ENCODE results near the gene NFKBIL1. TPM values are rescaled to one million over a fixed set of nuclear protein-coding genes. Genes with fewer than 3 reads are reported as not detected.
"Not testable (repeated sequence)": the region's sequence is repeated elsewhere in the genome, so short reads cannot be mapped to it uniquely, and the experiment has no call there.

Gene NFKBIL1
- total RNA-seq, 1 donor from 2014 or later, result 28.7 TPM

GRCh38 chr6:31586599-31587281 lies 39.3 kb downstream of the NFKBIL1 start:
- Mint-ChIP-seq H3K27me3 (peaks cover 28% of the 10 kb centered on the region), H3K27ac (no peak overlapping the region), H3K36me3 (ENCODE audit: insufficient read depth) (no peaks in the 10 kb centered on the region), H3K4me3 (ENCODE audit: low read depth) (no peak overlapping the region), H3K9me3 (ENCODE audit: low read depth) (no peaks in the 10 kb centered on the region), H3K4me1 (ENCODE audit: low read depth) (peaks cover 2% of the 10 kb centered on the region)
- TF ChIP-seq CTCF (IDR thresholded peaks at IDR 0.05; ENCODE audit: unreplicated experiment), result no peak
- DNase-seq (ENCODE audit: low spot score, unreplicated experiment), result no peak

DNA sequence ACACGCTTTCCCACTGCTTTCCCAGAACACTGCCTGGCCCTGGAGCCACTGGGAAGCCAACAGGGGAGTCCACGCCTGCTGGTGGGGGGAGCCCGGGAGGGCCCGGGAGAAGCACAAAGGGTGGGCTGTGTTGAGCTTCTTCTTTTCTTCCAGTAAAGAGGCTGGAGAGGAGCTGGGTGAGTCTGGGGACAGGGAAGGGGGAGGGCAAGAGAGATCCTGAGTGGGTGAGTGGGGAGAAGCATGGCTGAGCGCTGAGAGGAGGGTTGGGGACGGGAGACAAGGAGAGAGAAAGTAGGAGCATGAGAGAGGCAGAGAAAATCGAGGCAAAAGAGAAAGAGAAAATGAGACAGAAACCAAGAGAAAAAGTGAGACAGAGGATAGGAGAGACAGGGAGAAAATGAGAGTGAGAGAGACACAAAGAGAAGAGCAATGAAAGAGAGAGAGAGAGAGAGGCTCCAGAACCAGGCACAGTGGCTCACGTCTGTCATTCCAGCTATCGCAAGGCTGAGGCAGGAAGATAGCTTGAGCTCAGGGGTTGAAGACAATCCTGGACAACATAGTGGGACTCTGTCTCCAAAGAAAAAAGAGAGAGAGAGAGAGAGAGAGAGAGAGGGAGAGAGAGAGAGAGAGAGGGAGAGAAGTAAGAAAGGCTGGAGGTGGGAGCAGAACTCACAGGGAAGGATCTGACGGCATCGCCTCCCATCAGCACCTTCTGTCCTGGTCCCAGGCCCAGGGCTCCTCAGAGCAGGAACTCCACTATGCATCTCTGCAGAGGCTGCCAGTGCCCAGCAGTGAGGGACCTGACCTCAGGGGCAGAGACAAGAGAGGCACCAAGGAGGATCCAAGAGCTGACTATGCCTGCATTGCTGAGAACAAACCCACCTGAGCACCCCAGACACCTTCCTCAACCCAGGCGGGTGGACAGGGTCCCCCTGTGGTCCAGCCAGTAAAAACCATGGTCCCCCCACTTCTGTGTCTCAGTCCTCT lies 40.7 kb downstream of the NFKBIL1 start:
- Mint-ChIP-seq H3K4me1 (ENCODE audit: low read depth) (no peaks in the 10 kb centered on the region), H3K36me3 (ENCODE audit: insufficient read depth) (no peaks in the 10 kb centered on the region), H3K27ac (no peak overlapping the region), H3K9me3 (ENCODE audit: low read depth) (no peaks in the 10 kb centered on the region), H3K27me3 (peaks cover 18% of the 10 kb centered on the region), H3K4me3 (ENCODE audit: low read depth) (no peak overlapping the region)
- DNase-seq (ENCODE audit: low spot score, unreplicated experiment), result no peak
- TF ChIP-seq CTCF (IDR thresholded peaks at IDR 0.05; ENCODE audit: unreplicated experiment), result no peak

GRCh38 chr6:31588871-31589650 lies 41.7 kb downstream of the NFKBIL1 start:
- Mint-ChIP-seq H3K9me3 (ENCODE audit: low read depth) (no peaks in the 10 kb centered on the region), H3K27me3 (peaks cover 18% of the 10 kb centered on the region), H3K4me1 (ENCODE audit: low read depth) (no peaks in the 10 kb centered on the region), H3K27ac (no peak overlapping the region), H3K4me3 (ENCODE audit: low read depth) (no peak overlapping the region), H3K36me3 (ENCODE audit: insufficient read depth) (no peaks in the 10 kb centered on the region)
- no peak for TF ChIP-seq CTCF (IDR thresholded peaks at IDR 0.05; ENCODE audit: unreplicated experiment)
- no peak for DNase-seq (ENCODE audit: low spot score, unreplicated experiment)

DNA sequence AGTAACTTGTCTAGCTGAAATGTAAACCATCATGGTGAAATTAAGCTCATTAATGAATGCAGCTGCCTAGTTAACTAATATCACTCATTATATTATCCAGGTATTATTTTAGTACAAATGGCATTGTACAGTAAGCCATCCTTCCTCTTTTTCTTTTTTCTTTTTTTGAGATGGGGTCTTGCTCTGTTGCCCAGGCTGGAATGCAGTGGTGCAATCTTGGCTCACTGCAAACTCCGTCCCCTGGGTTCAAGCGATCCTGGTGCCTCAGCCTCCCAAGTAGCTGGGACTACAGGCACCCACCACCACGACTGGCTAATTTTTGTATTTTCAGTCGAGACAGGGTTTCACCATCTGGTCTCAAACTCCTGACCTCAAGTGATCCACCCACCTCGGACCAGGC lies 43.3 kb downstream of the NFKBIL1 start:
- not testable (repeated sequence) for H3K9me3 Mint-ChIP-seq (ENCODE audit: low read depth); H3K36me3 Mint-ChIP-seq (ENCODE audit: insufficient read depth); H3K27ac Mint-ChIP-seq; H3K4me1 Mint-ChIP-seq (ENCODE audit: low read depth); DNase-seq (ENCODE audit: low spot score, unreplicated experiment); H3K4me3 Mint-ChIP-seq (ENCODE audit: low read depth)
- peaks cover 16% of the 10 kb centered on the region for H3K27me3 Mint-ChIP-seq

DNA sequence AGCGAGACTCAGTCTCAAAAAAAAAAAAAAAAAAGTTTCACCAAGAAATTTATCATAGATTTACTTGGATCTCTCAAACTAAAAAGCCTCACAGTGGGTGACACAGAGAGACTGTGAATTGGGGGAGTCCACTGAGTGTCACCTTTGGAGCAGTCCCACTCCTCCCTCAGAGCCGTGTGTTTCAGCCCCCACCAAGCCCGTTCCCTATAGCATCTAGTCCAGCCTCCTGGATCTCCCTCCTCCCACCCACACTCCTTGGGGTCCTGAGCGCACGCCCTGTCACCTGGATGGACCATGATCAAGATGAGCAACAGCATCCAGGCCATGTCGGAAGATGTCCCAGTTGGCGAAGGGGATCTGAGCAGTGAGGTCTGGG lies 45.0 kb downstream of the NFKBIL1 start:
- peaks cover 8% of the 10 kb centered on the region for H3K27me3 Mint-ChIP-seq
- no peak for TF ChIP-seq CTCF (IDR thresholded peaks at IDR 0.05; ENCODE audit: unreplicated experiment)
- no peak overlapping the region for H3K4me3 Mint-ChIP-seq (ENCODE audit: low read depth)
- no peak for DNase-seq (ENCODE audit: low spot score, unreplicated experiment)
- no peaks in the 10 kb centered on the region for H3K4me1 Mint-ChIP-seq (ENCODE audit: low read depth)
- no peak overlapping the region for H3K27ac Mint-ChIP-seq
- no peaks in the 10 kb centered on the region for H3K9me3 Mint-ChIP-seq (ENCODE audit: low read depth)
- H3K36me3 Mint-ChIP-seq (ENCODE audit: insufficient read depth), result no peaks in the 10 kb centered on the region

All from progenitor cell of endocrine pancreas (in vitro differentiated cells).